HG03432 (cell line): ENCODE measurements around the gene TTC24.
"Not testable (repeated sequence)": the region's sequence is repeated elsewhere in the genome, so short reads cannot be mapped to it uniquely, and the experiment has no call there.

ENCODE experiments used
- ATAC-seq: cut with Tn5 transposase; IDR thresholded peaks from one replicate; pipeline ENCODE4 v1.9.1; 2021; ENCODE audit warnings: mild to moderate bottlenecking, moderate library complexity; ENCODE audit not compliant: unreplicated experiment

TTC24 gene

GRCh38 chr1:156579472-156579871 is at the start of gene TTC24:
TTC24 (plus strand) TSS chr1:156579723; CDS start chr1:156581365, 1,642 bp downstream.
- no peak for ATAC-seq

GRCh38 chr1:156530006-156530405 is 49.5 kb upstream of the TTC24 start:
- no peak for ATAC-seq

- ATAC-seq: no peak
These were observed 47.1 kb upstream of the TTC24 start for GRCh38 chr1:156532374-156532773.

GRCh38 chr1:156533568-156534220 is 45.8 kb upstream of the TTC24 start:
- no peak for ATAC-seq

GRCh38 chr1:156534424-156535060 is 45.0 kb upstream of the TTC24 start:
- ATAC-seq: no peak

GRCh38 chr1:156537027-156537426 is 42.5 kb upstream of the TTC24 start:
- ATAC-seq: no peak

- ATAC-seq: no peak
These were observed 40.6 kb upstream of the TTC24 start for GRCh38 chr1:156538711-156539440.

- no peak for ATAC-seq
These were observed 39.6 kb upstream of the TTC24 start for GRCh38 chr1:156539818-156540355.

- ATAC-seq: no peak
These were observed 38.6 kb upstream of the TTC24 start for GRCh38 chr1:156540955-156541354.

GRCh38 chr1:156543066-156543465 is 36.5 kb upstream of the TTC24 start:
- ATAC-seq: no peak

- ATAC-seq: no peak
These were observed 34.9 kb upstream of the TTC24 start for GRCh38 chr1:156544592-156545102.

GRCh38 chr1:156546267-156546666 is 33.3 kb upstream of the TTC24 start:
- no peak for ATAC-seq

GRCh38 chr1:156547434-156547833 is 32.1 kb upstream of the TTC24 start:
- ATAC-seq: no peak

- no peak for ATAC-seq
These were observed 31.5 kb upstream of the TTC24 start for GRCh38 chr1:156547982-156548381.

GRCh38 chr1:156549390-156549789 is 30.1 kb upstream of the TTC24 start:
- no peak for ATAC-seq

GRCh38 chr1:156549831-156550230 is 29.7 kb upstream of the TTC24 start:
- no peak for ATAC-seq

GRCh38 chr1:156550346-156550745 is 29.2 kb upstream of the TTC24 start:
- no peak for ATAC-seq

- ATAC-seq: no peak
These were observed 28.4 kb upstream of the TTC24 start for GRCh38 chr1:156551066-156551643.

GRCh38 chr1:156551869-156552268 is 27.7 kb upstream of the TTC24 start:
- no peak for ATAC-seq

- ATAC-seq: no peak
These were observed 27.0 kb upstream of the TTC24 start for GRCh38 chr1:156552518-156552917.

- not testable (repeated sequence) for ATAC-seq
These were observed 26.6 kb upstream of the TTC24 start for GRCh38 chr1:156552937-156553336.
